Hematopoietic multipotent progenitor cell (in vitro differentiated cells): ENCODE results near the gene SYCN. TPM values are rescaled to one million over a fixed set of nuclear protein-coding genes. Genes with fewer than 3 reads are reported as not detected.

ENCODE experiments used
- DNase-seq, 3 donors: peaks; one replicate each; pipeline ENCODE4 v3.0.0-alpha.2; 2011 to 2015; ENCODE audit warnings: low read depth in 2 of 3, low spot score in 2 of 3
- total RNA-seq: library from RNA; depleted of rRNA; stranded (reverse); fragments of >200 nt; gene quantifications from one replicate; pipeline ENCODE4 v1.2.3, GENCODE V29; 2012

SYCN gene
- total RNA-seq, 1 donor = not detected

- DNase-seq = no peak
Observed at GRCh38 chr19:39157275-39157996, 46.6 kb downstream of the SYCN start.

GRCh38 chr19:39156326-39157230, 47.5 kb downstream of the SYCN start:
- DNase-seq = no peak

- no peak for DNase-seq
Observed at GRCh38 chr19:39155741-39156140, 48.3 kb downstream of the SYCN start.

DNA sequence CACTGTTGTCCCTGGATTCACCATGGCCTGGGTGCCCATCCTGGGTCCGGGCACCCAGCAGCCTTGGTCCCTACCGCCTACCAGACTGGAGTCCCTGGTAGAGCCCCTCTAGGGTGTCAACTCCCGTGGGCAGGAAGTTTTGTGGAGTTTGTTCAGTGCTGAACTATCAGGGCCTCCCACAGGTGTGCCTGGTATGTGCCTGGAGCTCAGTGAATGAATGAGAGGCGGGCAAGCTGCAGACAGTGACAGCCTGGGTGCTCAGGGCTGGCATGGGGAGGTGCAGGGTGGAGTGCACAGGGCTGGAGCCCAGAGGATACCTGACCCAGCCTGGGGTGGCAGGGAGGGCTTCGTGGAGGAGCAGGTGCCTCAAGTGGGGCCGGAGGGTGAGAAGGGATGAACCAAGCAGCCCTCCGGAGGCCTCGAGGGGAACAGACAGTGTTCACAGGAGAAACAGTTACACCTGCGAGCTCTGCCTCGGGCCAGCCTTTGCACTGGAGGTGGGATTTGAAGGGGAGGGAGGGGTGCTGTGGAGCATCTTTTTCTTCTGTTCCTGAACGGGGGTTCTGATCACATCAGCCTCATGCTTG, 48.9 kb downstream of the SYCN start:
- no peak for DNase-seq

- DNase-seq = no peak
Observed at GRCh38 chr19:39154629-39155100, 49.4 kb downstream of the SYCN start.

DNA sequence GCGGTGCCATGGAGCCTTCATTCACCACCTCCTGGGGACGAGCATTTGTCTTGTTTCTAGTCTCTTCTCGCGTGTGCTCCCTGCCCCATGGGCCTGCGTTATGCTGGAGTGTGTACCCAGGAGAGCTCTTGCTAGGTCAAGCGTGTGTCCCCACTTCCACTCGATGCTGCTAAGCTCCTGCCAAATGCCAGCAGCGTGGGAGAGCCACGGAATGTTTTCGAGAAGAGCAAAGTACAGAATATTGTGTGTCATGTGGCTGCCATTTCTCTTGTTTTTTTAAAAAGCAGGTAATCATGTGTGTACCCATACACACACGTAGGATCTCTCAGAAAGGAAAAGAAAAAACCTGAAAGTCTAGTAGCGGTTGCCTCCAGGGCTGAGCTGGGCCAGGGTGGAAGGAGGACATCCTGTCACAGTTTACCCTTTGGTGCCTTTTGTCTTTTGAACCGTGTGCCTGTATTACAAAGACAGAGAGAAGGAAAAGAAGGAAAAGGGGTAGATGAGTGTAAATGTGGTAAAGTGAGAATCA, 49.9 kb downstream of the SYCN start:
- DNase-seq = no peak

Other genes starting within 250 kb of the SYCN start
- gene FBXO17, start 228.5 kb downstream of the SYCN start, total RNA-seq = 0.27 TPM
- 0.27 TPM for gene FBXO27, start 171.7 kb downstream of the SYCN start, total RNA-seq
- not detected for gene ACP7, start 119.9 kb downstream of the SYCN start, total RNA-seq
- 7.0 TPM for gene PAK4, start 78.5 kb downstream of the SYCN start, total RNA-seq
- under 0.01 TPM for gene NCCRP1, start 7.3 kb downstream of the SYCN start, total RNA-seq
- 0.27 TPM for gene IFNL3, start 40.7 kb upstream of the SYCN start, total RNA-seq
- 0.81 TPM for gene IFNL4, start 44.6 kb upstream of the SYCN start, total RNA-seq
- gene IFNL2, start 64.1 kb upstream of the SYCN start, total RNA-seq = not detected
- gene IFNL1, start 92.1 kb upstream of the SYCN start, total RNA-seq = not detected
- 8.1 TPM for gene LRFN1, start 116.6 kb upstream of the SYCN start, total RNA-seq
- gene GMFG, start 131.8 kb upstream of the SYCN start, total RNA-seq = 123 TPM
- 84.8 TPM for gene SAMD4B, start 138.2 kb upstream of the SYCN start, total RNA-seq
- 68.4 TPM for gene PAF1, start 186.8 kb upstream of the SYCN start, total RNA-seq
- 35.5 TPM for gene MED29, start 187.1 kb upstream of the SYCN start, total RNA-seq
- 98.3 TPM for gene ZFP36, start 202.6 kb upstream of the SYCN start, total RNA-seq
- gene PLEKHG2, start 208.4 kb upstream of the SYCN start, total RNA-seq = 20.7 TPM
- gene RPS16, start 231.7 kb upstream of the SYCN start, total RNA-seq = 641 TPM
- 75.9 TPM for gene SUPT5H, start 241.3 kb upstream of the SYCN start, total RNA-seq